ENCODE data around the gene MROH7.

DNA sequence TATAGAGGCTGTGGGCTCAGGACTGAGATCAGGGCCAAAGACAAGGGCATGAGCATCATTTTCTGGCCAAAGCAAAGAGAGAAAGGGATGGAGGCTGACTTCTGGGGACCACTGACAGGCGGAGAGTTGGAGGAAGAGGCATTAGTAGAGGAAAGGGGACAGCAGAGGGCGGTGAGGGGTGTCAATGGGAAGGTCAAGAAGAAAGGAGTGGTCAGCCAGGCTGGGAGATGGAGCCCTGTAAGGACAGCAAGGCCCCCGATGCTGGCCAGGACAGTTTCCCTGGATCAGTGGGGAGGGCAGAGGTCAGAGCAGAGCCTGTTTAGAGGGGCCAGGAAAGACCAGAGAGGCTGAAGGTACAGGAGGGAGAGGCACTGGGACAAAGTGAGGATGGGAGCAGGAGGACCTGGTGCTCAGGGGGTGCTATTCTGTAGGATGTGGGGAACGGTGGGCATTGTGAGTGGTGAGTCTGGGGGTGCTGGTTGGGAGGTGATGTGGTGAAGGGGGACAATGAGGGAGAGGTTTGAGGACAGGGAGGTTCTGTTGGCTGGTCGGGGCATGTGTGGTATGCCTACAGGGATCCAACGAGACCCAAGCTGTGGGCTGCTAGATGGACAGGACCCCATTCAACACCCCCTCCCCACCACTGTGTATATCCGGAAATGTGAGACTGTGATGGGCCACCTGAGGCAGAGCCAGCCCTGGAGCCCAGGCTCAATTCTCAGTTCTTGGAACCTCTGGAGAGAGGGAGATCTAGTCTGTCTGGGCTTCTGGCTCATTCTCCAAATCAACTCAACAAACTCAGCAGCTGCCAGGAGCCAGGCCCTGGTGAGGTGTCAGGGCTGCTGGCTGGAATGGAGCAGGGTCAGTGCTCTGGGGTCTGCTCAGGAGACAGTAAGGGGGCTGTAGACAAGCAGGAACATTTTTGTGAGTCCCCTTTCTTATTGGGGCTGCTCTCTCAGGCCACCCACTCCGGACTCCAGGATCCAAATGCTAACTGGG, 16.8 kb upstream of the MROH7 start:
- TF ChIP-seq, protein P1, sequence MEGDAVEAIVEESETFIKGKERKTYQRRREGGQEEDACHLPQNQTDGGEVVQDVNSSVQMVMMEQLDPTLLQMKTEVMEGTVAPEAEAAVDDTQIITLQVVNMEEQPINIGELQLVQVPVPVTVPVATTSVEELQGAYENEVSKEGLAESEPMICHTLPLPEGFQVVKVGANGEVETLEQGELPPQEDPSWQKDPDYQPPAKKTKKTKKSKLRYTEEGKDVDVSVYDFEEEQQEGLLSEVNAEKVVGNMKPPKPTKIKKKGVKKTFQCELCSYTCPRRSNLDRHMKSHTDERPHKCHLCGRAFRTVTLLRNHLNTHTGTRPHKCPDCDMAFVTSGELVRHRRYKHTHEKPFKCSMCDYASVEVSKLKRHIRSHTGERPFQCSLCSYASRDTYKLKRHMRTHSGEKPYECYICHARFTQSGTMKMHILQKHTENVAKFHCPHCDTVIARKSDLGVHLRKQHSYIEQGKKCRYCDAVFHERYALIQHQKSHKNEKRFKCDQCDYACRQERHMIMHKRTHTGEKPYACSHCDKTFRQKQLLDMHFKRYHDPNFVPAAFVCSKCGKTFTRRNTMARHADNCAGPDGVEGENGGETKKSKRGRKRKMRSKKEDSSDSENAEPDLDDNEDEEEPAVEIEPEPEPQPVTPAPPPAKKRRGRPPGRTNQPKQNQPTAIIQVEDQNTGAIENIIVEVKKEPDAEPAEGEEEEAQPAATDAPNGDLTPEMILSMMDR (IDR thresholded peaks at IDR 0.05): no peak
- TF ChIP-seq POLR2A (IDR thresholded peaks at IDR 0.05): no peak
- no peak for TF ChIP-seq POLR2AphosphoS5 (IDR thresholded peaks at IDR 0.05)
